H7 (cell line): Measurements from ENCODE around the gene UBE2O. TPM values are rescaled to one million over a fixed set of nuclear protein-coding genes. Genes with fewer than 3 reads are reported as not detected.

Source experiments
- DNase-seq: peaks from one replicate; pipeline ENCODE4 v3.0.0; 2012
- H3K27me3 ChIP-seq: 2 replicates; pipeline ENCODE4 v1.6.0; 2011; ENCODE audit warnings: mild to moderate bottlenecking, low read length; ENCODE audit not compliant: control insufficient read depth, insufficient read depth
- H3K36me3 ChIP-seq: replicated peaks from 2 replicates; pipeline ENCODE4 v1.5.1; 2011; ENCODE audit warnings: low read length; ENCODE audit not compliant: control insufficient read depth, insufficient read depth
- H3K4me3 ChIP-seq: 2 replicates; pipeline ENCODE4 v1.5.1; 2011; ENCODE audit warnings: low read depth, mild to moderate bottlenecking, control low read depth, low read length, moderate library complexity; ENCODE audit not compliant: insufficient read depth
- total RNA-seq: library from RNA; depleted of rRNA; stranded (reverse); fragments of >200 nt; shearing (Covaris generic); gene quantifications from 2 replicates; pipeline ENCODE4 v1.2.3, GENCODE V29; 2014

UBE2O gene
- total RNA-seq, 1 experiment from 2014 or later = 58.7 TPM

DNA sequence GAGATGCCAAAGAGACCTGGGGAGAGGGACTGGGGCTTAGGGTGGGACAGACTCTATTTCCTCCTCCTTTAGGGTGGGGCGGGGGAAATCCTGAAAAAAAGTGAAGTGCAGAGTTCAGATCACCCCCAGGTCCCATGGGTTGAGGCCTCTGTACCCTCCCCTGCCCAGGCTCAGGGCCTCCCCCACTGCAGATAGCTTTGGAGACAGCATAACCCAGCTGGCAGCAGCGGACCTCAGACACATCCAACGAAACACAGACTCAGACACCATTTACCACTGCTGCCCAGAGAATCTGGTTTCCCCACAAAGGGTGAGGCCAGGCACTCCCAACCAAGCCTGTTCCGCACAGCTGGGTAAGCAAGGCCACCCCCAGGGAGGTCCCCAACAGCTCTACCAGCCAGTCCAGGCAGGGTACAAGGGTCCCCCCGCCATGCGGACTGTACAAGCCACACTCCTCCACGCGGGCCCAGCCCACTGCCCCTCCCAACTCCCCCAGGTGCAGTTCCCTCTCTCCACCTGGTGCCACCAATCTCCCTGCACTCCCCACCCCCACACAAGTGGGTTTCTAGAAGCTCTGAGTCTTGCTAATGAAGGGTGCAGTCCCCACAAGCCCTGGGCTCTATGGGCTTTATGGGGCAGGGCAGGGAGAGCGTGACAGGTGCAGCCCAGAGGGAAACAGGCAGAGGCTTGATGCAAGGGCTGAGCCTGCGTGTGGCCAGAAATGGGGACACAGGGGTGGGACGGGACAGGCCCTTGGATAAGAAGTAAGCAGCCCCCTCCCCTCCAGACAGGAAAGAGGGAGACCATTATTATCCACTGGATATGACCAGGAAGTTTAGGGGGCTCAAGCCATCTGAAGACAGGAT lies 39.4 kb upstream of the UBE2O start:
- Histone ChIP-seq H3K4me3 (no peak overlapping the region), H3K36me3 (no peaks in the 10 kb centered on the region), H3K27me3 (no peaks in the 10 kb centered on the region)
- DNase-seq = peak; percentile 68

DNA sequence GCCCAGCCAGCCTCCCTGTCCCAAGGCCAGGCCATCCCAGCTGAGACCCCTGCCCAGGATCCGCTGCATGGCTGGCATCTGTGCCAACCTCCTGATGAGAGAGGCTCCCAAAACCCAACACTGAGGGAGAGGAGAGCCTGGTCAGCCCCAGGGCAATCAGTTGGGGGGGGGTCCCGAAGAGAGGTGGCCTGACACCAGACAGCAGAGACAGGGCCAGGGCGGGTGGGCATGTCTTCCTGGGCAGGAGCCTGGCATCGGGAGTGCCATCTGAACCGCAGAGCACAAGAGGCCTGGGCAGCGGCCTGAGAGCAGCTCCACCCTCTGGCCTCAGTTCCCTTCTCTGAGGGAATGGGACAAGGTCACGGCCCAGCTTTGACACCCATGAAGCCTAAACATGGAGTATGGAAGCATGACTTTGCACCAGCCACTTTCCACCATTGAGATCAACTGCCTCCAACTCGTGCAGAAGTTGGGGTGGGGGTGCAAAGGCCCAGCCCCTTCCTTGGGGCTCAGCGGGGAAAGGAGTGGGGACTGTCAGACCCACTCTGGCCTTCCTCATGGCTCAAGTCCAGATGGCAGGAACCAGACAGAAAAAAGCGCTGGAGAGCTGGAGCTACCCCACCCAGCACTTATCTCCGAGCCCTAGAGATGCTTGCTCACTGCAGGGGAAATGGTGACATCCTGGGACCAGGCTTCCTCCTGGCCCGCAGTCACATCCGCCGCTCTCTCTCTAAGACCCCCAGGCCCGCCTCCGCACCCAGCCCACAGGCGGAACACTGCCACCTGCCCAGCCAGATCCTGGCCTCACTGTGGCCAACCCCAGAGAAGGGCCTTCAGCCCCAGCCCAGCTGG lies 38.5 kb upstream of the UBE2O start:
- H3K36me3 ChIP-seq = no peaks in the 10 kb centered on the region
- DNase-seq = no peak
- H3K27me3 ChIP-seq = no peaks in the 10 kb centered on the region
- H3K4me3 ChIP-seq = no peak overlapping the region

DNA sequence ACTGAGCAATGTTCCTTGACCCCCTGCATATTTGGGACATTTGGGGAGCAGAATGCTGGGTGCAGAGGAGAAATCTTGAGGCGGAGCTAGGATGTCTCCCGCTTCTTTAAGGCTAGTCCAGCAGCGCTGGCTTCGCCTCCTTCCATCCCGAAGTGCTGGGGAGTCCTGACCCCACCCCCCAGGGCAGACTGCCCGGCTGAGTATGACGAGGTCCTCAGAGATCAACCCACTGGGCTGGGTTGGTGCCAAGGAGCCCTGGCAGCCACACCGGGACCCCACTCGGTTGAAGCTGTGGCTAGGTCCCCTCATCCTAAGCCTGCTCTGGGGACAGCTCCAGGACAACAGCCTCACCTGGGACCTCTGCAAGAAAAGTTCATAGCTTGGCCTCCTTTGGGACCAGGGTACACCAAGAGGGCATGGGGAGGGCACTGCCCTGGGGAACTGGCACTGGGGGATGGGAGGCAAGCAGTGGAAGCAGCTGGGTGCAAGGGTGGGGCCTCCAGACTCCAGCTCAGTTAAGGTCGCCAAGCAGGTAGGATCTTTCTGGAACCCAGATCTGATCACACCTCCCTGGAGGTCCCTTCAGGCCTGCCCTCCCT lies 37.3 kb upstream of the UBE2O start:
- no peak for DNase-seq
- Histone ChIP-seq H3K27me3 (no peaks in the 10 kb centered on the region), H3K4me3 (no peak overlapping the region), H3K36me3 (no peaks in the 10 kb centered on the region)

DNA sequence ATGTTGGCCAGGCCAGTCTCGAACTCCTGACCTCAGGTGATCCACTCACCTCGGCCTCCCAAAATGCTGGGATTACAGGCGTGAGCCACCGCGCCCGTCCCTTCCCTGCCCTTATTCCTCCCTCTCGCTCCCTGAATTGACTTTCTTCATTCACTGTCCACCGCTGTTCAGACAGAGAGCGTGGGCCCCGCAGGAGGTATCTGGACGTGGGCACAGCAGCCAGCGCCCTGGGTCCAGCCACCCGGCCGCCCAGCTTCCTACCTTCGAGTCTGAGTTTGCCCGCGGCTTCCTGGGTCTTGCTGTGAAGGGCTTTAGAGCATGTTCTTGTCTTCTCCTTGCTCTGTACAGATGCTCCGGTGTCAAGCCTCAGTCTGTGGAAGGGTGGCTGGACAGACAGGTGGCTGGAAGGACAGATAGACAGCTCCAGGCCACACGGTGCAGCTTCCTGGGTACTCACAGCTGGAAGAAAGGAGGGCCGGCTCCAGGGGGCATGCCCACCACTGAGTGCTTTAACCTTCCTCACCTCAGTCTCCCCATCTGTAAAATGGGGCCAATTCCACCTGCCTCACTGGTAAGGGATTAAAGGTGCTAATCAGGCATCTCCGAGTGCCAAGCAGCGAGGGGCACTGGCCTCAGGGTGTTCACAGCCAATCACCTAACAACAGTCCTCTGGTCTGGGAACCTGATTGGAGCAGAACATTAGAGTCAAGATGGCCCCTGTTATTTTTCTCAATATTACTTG lies 34.7 kb upstream of the UBE2O start:
- no peak for DNase-seq
- Histone ChIP-seq H3K4me3 (no peak overlapping the region), H3K27me3 (no peaks in the 10 kb centered on the region), H3K36me3 (no peaks in the 10 kb centered on the region)

DNA sequence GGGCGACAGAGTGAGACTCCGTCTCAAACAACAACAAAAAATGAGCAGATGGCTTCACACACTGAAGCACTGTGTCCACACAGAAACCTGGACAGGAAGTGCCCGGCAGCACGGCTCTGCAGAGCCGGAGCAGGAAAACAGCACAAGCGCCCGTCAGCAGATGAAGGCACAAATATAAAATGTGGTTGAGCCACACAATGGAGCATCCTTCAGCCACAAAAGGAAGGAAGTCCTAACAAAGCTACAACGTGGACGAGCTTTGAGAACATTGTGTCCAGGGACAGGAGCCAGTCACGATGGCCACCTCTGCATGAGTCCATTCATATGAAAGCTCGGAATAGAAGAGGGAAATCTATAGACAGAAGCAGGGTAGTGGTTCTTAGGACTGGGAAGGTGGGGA lies 32.6 kb upstream of the UBE2O start:
- Histone ChIP-seq H3K4me3 (no peak overlapping the region), H3K27me3 (no peaks in the 10 kb centered on the region), H3K36me3 (no peaks in the 10 kb centered on the region)
- no peak for DNase-seq

DNA sequence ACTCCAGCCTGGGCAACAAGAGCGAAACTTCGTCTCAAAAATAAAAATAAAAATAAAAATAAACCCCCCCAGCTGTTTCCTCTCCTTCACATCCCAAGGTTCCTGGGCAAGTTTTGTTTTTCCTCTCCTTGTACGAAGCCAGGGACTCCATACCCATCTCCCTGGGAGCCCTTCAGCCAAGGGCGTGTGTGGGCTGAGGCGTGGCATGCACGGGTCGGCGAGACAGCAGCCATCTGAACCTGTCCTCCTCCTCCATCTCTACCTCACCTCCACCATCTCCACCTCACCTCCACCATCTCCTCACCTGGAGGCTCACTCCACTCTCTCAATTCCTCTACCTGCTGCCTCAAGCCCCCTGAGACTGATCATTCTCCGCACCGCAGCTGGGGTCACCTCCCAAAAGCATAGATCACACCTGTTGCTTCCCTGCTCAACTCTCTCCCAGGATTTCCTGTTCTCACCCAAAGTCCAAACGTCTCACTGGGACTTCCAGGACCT lies 31.3 kb upstream of the UBE2O start:
- DNase-seq = no peak
- H3K4me3 ChIP-seq = no peak overlapping the region
- H3K27me3 ChIP-seq = no peaks in the 10 kb centered on the region
- H3K36me3 ChIP-seq = no peaks in the 10 kb centered on the region

DNA sequence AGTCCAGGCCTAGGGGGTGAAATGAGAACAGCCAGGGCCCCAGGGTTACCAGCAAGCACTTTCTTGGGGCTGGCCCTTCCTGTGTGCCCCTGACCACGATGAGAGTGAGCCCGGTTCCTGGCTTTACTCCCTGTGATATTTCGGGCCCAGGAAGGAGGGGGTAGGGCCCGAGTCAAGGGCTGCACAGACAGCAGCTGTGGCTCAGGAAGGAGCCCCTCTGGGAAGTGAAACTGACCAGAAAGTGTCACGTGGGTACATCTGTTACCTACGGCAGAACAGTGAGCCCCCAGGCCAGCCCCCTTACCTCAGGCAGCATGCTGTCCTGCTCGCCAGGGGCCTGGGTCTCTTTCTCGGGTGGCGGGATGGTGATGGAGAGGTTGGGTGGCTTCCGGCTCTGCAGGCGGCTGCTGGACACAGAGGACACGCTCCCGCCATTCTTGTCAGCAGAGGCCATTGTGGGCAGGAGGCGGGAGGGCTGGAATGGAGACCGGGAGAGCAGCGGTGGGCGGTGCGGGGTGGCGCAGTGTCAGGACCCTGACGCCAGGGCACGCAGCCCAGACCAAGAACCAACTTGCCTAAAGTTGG lies 28.2 kb upstream of the UBE2O start:
- no peaks in the 10 kb centered on the region for H3K27me3 ChIP-seq
- no peak overlapping the region for H3K4me3 ChIP-seq
- no peak for DNase-seq
- H3K36me3 ChIP-seq = no peaks in the 10 kb centered on the region; the same call in 1 of the 2 replicates

DNA sequence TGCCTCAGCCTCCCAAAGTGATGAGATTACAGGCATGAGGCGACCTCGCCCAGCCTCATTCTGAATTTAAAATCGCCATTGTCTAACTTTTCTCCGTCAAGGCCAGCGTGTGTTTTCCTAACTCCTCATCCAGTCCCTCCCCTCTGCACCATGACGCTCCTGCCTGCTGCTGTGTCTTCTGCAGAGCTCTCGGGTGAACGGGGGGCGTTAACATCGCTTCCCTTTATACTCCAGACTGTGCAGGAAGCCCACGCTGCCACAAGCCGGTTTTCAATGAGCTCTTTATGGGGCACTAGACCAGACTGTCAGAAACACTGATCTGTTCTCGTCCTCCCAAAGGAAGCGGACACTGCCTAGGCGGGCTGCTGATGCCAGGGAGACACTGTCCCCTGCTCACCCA lies 27.7 kb upstream of the UBE2O start:
- Histone ChIP-seq H3K27me3 (no peaks in the 10 kb centered on the region), H3K4me3 (no peak overlapping the region), H3K36me3 (no peaks in the 10 kb centered on the region; the same call in 1 of the 2 replicates)
- DNase-seq = no peak

DNA sequence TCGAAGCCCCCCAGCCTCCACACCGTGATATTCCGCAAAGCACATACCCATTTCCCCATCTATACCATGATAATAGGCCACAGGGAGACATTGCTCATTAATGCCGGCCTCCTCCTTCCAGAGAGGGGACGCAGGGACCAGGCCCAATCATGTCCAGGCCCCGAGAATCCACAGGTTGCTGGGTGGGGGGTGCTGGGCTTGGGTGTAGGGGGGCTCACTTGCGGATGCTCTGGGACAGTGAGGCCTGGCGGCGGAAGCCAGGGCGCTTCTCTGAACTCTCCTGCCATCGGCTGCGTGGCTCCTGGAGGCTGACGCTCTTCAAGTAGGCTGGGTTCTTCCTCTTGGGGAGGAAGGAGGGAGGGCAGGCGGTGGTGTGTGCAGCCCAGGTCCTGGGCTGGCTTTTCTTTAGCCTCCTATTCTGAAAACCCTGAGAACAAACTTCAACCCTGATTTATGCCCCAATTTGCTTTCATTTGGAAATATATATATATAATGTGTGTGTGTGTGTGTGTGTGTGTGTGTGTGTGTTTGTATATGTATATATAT lies 26.6 kb upstream of the UBE2O start:
- DNase-seq = no peak
- no peak overlapping the region for H3K4me3 ChIP-seq
- no peaks in the 10 kb centered on the region for H3K27me3 ChIP-seq
- H3K36me3 ChIP-seq = no peaks in the 10 kb centered on the region; the same call in 1 of the 2 replicates

DNA sequence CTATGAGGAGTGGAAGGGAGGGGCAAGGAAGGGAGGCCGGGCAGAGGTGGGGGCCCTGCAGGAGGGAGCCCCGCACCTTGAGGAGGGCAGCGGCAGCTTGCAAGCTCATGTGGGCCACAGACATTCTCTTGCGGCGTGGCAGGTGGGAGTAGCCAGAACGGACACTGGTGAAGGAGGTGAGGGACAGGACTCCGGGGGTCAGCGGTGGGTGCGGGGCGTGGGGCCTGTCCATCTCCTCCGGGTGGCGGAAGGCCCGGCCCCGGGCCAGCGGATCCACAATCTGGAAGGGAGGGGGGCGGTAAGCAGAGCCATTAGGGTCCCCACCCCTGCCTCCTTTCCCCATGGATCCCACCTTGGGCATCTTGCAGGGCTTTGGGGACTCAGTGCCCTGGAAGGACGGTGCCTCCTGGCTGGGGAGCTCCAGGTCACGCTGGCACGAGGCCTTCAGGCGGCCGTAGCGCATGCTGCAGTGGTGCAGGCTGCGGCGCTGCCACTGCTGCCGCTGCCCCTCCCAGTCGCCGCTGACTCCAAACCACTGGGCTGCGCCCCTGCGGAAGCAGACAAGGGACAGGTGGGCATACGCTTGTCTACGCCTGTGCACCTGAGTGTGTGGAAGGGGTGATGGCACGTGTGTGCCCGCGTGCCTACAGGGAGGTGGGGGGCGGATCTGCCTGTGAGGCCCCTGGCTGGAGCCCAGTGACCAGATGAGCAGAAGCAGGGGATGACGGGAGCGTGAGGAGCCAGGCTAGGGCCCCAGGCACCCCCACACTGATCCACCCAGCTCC lies 26.0 kb upstream of the UBE2O start:
- DNase-seq = no peak
- H3K27me3 ChIP-seq = no peaks in the 10 kb centered on the region
- no peak overlapping the region for H3K4me3 ChIP-seq
- no peaks in the 10 kb centered on the region; the same call in 1 of the 2 replicates for H3K36me3 ChIP-seq

DNA sequence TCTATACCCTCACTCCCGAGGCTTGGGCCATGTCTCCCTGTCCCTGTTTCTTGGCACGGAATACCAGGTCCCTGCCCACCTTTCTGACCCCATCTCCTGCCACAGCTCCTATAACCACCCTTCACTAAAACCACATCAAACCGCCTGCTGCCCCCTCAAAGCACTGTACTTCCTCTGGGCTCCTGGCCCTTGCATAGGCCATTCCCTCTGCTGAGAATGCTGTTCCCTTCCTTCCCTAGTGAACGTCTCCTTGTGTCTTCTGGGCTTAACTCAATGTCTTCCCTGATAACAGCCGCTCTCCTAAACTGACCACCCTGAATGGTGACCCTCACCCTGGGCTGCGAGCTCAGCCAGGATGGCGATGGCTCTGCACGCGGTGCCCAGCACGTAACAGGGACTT lies 25.1 kb upstream of the UBE2O start:
- no peak for DNase-seq
- H3K27me3 ChIP-seq = no peaks in the 10 kb centered on the region
- H3K36me3 ChIP-seq = no peaks in the 10 kb centered on the region; the same call in 1 of the 2 replicates
- no peak overlapping the region for H3K4me3 ChIP-seq

DNA sequence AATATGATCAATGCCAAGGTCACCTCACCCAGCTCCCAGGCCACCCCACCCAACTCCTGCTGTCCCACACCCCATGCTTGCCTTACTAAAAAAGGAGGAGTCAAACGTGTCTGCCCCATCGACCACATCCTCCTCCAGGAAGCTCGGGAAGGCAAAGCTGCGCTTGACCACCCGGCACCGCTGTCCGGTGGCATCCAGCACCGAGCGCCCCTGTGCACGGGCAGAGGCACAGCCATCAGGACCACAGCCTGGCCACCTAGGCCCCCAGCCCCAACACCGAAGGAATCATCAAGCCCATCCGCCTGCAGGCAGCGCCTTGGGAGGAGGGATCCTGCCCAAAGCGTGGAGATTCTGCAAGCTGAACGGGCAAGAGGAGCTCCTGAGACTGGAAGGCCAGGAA lies 24.6 kb upstream of the UBE2O start:
- Histone ChIP-seq H3K36me3 (no peaks in the 10 kb centered on the region; the same call in 1 of the 2 replicates), H3K4me3 (no peak overlapping the region), H3K27me3 (no peaks in the 10 kb centered on the region)
- DNase-seq = no peak

DNA sequence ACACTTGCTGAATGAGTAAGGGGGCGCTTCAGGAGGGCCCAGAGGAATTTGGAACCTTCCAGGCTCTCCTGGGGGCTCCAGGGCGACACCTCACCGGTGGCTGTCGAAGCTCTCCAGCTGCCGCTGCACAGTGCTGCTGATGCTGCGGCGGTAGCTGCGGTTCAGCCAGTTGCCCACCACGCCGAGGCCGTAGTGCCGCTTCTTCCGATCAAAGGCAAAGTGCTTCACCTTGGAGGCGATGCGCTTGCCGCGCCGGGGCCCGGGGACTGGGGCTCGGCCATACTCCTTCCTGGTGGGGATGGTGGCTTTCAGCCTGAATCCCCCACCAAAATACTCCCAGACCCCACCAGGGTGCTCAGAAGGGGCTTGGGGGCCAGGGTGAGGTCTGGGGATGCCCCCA lies 23.8 kb upstream of the UBE2O start:
- DNase-seq = no peak
- H3K27me3 ChIP-seq = no peaks in the 10 kb centered on the region
- no peak overlapping the region for H3K4me3 ChIP-seq
- H3K36me3 ChIP-seq = no peaks in the 10 kb centered on the region; the same call in 1 of the 2 replicates
